Neural crest cell (in vitro differentiated cells): ENCODE measurements around the gene HS3ST5. TPM values are rescaled to one million over a fixed set of nuclear protein-coding genes. Genes with fewer than 3 reads are reported as not detected.
"Not testable (repeated sequence)": the region's sequence is repeated elsewhere in the genome, so short reads cannot be mapped to it uniquely, and the experiment has no call there.

Experiments
- DNase-seq: peaks from one replicate; pipeline ENCODE4 v3.0.0; 2021; ENCODE audit warnings: low read depth, mixed read lengths, low spot score
- H3K27ac Mint-ChIP-seq: one replicate; pipeline ENCODE4 v1.8.0; 2021; ENCODE audit warnings: mild to moderate bottlenecking, mixed read lengths; ENCODE audit not compliant: unreplicated experiment
- H3K27me3 Mint-ChIP-seq: 2 replicates; pipeline ENCODE4 v1.8.0; 2021; ENCODE audit warnings: low read depth, mild to moderate bottlenecking, mixed read lengths
- H3K36me3 Mint-ChIP-seq: 2 replicates; pipeline ENCODE4 v1.8.0; 2021; ENCODE audit warnings: low read depth, mild to moderate bottlenecking, mixed read lengths
- H3K4me1 Mint-ChIP-seq: 2 replicates; pipeline ENCODE4 v1.8.0; 2021; ENCODE audit warnings: mixed read lengths
- H3K4me3 Mint-ChIP-seq: one replicate; pipeline ENCODE4 v1.8.0; 2021; ENCODE audit warnings: mild to moderate bottlenecking, mixed read lengths
- H3K9me3 Mint-ChIP-seq: 2 replicates; pipeline ENCODE4 v1.8.0; 2021; ENCODE audit warnings: mixed read lengths
- total RNA-seq: library from RNA; stranded (reverse); gene quantifications from 2 replicates; pipeline ENCODE4 v1.2.1, GENCODE V29; 2021
- TF ChIP-seq, protein P1 (sequence below): fragments of 200-600 bp; sonication (generic); conservative IDR thresholded peaks from 2 replicates; pipeline ENCODE4 v1.5.0; 2021; ENCODE audit warnings: antibody characterized with exemption, mild to moderate bottlenecking

Gene HS3ST5
- total RNA-seq, 1 donor from 2014 or later, result 0.26 TPM

- no peaks in the 10 kb centered on the region for H3K4me1 Mint-ChIP-seq
- no peak for DNase-seq
- H3K27ac Mint-ChIP-seq, result peak overlapping the region; percentile 74
- no peak overlapping the region for H3K4me3 Mint-ChIP-seq
- no peaks in the 10 kb centered on the region for H3K36me3 Mint-ChIP-seq
- H3K27me3 Mint-ChIP-seq, result no peaks in the 10 kb centered on the region
- peaks cover 6% of the 10 kb centered on the region for H3K9me3 Mint-ChIP-seq
- TF ChIP-seq, protein P1, sequence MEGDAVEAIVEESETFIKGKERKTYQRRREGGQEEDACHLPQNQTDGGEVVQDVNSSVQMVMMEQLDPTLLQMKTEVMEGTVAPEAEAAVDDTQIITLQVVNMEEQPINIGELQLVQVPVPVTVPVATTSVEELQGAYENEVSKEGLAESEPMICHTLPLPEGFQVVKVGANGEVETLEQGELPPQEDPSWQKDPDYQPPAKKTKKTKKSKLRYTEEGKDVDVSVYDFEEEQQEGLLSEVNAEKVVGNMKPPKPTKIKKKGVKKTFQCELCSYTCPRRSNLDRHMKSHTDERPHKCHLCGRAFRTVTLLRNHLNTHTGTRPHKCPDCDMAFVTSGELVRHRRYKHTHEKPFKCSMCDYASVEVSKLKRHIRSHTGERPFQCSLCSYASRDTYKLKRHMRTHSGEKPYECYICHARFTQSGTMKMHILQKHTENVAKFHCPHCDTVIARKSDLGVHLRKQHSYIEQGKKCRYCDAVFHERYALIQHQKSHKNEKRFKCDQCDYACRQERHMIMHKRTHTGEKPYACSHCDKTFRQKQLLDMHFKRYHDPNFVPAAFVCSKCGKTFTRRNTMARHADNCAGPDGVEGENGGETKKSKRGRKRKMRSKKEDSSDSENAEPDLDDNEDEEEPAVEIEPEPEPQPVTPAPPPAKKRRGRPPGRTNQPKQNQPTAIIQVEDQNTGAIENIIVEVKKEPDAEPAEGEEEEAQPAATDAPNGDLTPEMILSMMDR, result no peak
Measured at GRCh38 chr6:114033606-114034005, 309.2 kb downstream of the HS3ST5 start.

GRCh38 chr6:114032721-114033120 is 310.1 kb downstream of the HS3ST5 start:
- Mint-ChIP-seq H3K4me1 (no peaks in the 10 kb centered on the region), H3K9me3 (peaks cover 6% of the 10 kb centered on the region), H3K27ac (no peak overlapping the region), H3K4me3 (no peak overlapping the region), H3K27me3 (no peaks in the 10 kb centered on the region), H3K36me3 (no peaks in the 10 kb centered on the region)
- DNase-seq, result no peak
- TF ChIP-seq, protein P1, result no peak

- no peaks in the 10 kb centered on the region for H3K36me3 Mint-ChIP-seq
- H3K4me3 Mint-ChIP-seq, result no peak overlapping the region
- H3K27me3 Mint-ChIP-seq, result no peaks in the 10 kb centered on the region
- TF ChIP-seq, protein P1, result no peak
- H3K4me1 Mint-ChIP-seq, result no peaks in the 10 kb centered on the region
- no peak overlapping the region for H3K27ac Mint-ChIP-seq
- no peak for DNase-seq
- peaks cover 6% of the 10 kb centered on the region for H3K9me3 Mint-ChIP-seq
Measured at GRCh38 chr6:114030767-114031166, 312.1 kb downstream of the HS3ST5 start.

DNA sequence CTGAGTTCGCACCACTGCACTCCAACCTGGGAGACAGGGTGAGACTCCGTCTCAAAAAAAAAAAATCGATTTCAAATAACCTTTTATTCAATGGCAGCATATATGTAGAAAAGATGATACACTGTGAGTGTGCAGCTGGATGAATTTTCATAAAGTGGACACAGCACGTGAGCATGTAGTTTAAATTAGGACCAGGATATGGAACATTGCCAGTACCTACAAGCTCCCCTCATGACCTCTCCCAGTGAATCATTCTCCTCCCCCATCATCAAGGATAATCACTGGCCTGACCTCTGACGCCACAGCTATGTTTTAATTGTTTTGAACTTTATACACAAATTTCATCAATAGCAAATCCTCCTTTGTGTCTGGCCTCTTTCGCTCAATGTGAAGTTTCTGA is 318.1 kb downstream of the HS3ST5 start:
- Mint-ChIP-seq H3K4me3 (no peak overlapping the region), H3K4me1 (no peaks in the 10 kb centered on the region), H3K27ac (no peak overlapping the region), H3K9me3 (peaks cover 11% of the 10 kb centered on the region), H3K27me3 (no peaks in the 10 kb centered on the region), H3K36me3 (peaks cover 4% of the 10 kb centered on the region)
- no peak for DNase-seq
- TF ChIP-seq, protein P1, result no peak

DNA sequence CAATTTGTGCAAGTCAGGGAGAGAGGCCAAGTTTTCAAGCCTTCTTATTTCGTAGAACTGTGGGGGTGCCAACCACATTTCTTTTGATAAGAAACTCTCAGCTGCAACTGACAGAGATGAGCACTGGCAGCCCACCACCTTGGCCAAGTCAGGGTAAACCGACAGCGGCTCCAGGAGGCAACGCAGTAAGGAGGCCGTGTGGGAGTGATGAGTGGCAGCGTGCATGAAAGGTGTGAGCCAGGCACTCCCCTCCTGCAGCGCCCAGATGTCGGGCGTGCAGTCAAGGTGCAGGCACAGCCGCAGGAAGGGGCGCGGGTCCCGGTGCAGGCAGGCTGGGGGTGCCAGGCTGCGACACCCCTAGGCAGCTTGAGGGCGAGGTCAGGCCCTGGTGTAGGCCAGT is 322.6 kb downstream of the HS3ST5 start:
- Mint-ChIP-seq H3K27me3 (no peaks in the 10 kb centered on the region), H3K4me1 (no peaks in the 10 kb centered on the region), H3K4me3 (no peak overlapping the region), H3K27ac (no peak overlapping the region), H3K9me3 (peaks cover 18% of the 10 kb centered on the region), H3K36me3 (peaks cover 6% of the 10 kb centered on the region)
- TF ChIP-seq, protein P1, result no peak
- no peak for DNase-seq

DNA sequence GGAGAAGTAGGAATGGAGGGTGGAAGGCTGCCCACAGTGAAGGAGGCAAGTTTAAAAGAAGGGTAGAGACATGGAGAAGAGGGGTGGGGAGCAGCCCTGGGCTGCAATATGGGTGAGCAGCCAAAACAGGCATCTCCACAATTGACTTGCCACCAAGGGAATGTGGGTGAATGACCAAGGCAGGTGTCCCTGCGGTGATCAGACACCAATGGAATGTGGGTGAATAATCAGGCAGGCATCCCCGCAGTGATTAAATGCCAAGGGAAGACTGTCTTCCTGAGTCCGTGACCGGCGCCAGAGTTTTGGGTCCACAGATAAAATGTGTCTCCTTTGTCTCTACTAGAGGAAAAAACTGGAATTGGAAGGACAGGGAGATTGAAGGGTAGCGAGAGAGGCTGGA is 325.7 kb downstream of the HS3ST5 start:
- H3K4me1 Mint-ChIP-seq, H3K27me3 Mint-ChIP-seq, H3K27ac Mint-ChIP-seq, H3K36me3 Mint-ChIP-seq, DNase-seq, H3K4me3 Mint-ChIP-seq: not testable (repeated sequence)
- H3K9me3 Mint-ChIP-seq, result peaks cover 11% of the 10 kb centered on the region

DNA sequence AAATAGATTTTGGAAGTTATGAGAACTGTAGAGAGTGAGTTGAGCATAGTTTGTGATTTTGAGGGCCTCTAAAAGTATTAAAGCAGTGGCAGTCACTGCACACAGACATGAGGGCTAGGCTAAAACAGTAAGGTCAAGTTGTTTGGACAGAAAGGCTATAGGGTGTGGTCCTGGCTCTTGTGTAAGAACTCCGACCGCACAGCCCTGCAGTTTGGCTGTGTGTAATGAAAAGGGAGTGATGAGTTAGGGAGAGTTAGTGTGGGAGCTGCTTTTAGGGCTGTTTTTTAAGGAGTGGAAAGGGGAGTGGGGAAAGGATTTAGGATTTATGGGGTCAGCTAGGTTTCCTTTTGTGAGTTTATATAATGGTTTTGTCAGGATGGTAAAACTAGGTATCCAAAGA is 328.7 kb downstream of the HS3ST5 start:
- not testable (repeated sequence) for H3K27ac Mint-ChIP-seq, DNase-seq, H3K4me1 Mint-ChIP-seq, H3K4me3 Mint-ChIP-seq, H3K27me3 Mint-ChIP-seq, H3K36me3 Mint-ChIP-seq, H3K9me3 Mint-ChIP-seq

DNA sequence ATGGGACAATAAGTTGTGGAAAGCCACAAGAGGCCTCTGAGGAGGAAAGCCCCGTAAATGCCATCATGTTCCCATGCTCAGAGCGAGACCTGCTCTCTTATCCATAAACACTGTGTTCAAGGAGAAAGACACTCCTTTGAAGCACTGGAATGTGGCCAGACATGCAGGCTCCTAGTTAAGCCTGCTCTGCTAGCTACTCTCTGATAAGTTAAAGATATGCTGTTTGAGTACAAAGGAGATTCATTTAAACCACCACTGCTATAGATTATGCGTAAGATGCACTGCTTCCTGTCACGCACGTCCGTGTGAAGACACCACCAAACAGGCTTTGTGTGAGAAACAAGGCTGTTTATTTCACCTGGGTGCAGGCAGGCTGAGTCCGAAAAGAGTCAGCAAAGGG is 331.3 kb downstream of the HS3ST5 start:
- not testable (repeated sequence) for H3K27ac Mint-ChIP-seq, H3K36me3 Mint-ChIP-seq, DNase-seq, H3K9me3 Mint-ChIP-seq, H3K4me3 Mint-ChIP-seq, H3K4me1 Mint-ChIP-seq, H3K27me3 Mint-ChIP-seq
